K562 (cell line): Measurements from ENCODE around the gene PAPSS2. TPM values are rescaled to one million over a fixed set of nuclear protein-coding genes. Genes with fewer than 3 reads are reported as not detected.

Experiments
- ATAC-seq: fragments of 200-7000 bp; cut with Tn5 transposase; 3 replicates; pipeline ENCODE4 v1.9.1; 2020; ENCODE audit warnings: moderate library complexity
- BruUV-seq: library from RNA; stranded (reverse); fragments of 400-500 nt; replicated peaks from 2 replicates; lab custom pipeline; 2021; lab: Mats Ljungman, UMichigan
- CTCF ChIA-PET: fragments of 300-600 bp; formaldehyde crosslinking; extraction: SDS; loops from one replicate; lab custom pipeline; 2021; ENCODE audit warnings: low intra/inter-chr PET ratio; lab: Yijun Ruan, JAX
- POLR2A ChIA-PET: fragments of 300-600, 350-650 bp; sonication (Branson Sonifier 250); formaldehyde crosslinking; extraction: SDS; loops from one replicate; lab custom pipeline; 2021; ENCODE audit warnings: antibody characterized with exemption, inconsistent platforms; lab: Yijun Ruan, JAX
- DNase-seq, 4 experiments: peaks; one replicate each; pipeline versions ENCODE4 v3.0.0 to v3.0.0-alpha.2; 2011 to 2018; ENCODE audit warnings: low spot score in 3 of 4, mixed read lengths in 3 of 4; ENCODE audit errors: extremely low read depth in 1 of 4
- FAIRE-seq: peaks from 2 replicates; lab custom pipeline; 2011; peaks lifted over from hg19 to GRCh38; lab: Jason Lieb, UNC
- H2AFZ ChIP-seq: 2 replicates; pipeline ENCODE4 v1.6.0; 2011; ENCODE audit warnings: low read depth, low read length, control low read depth, inconsistent platforms
- H3K27ac ChIP-seq: fragments of 200-600 bp; 3 replicates; pipeline ENCODE4 v1.8.0; 2011; ENCODE audit warnings: low read depth, mild to moderate bottlenecking, control low read depth, inconsistent platforms, low read length, moderate library complexity, mixed read lengths; ENCODE audit errors: extremely low read depth
- H3K27me3 ChIP-seq, 2 experiments: fragments of 300-600 bp in 1 of 2; 2 replicates in 1 of 2; 3 replicates in 1 of 2; pipeline versions ENCODE4 v1.6.0 to v1.8.0; 2011; ENCODE audit warnings: inconsistent platforms in 2 of 2, low read length in 2 of 2, mild to moderate bottlenecking in 1 of 2, mixed read lengths in 1 of 2, moderate library complexity in 1 of 2; ENCODE audit not compliant: control insufficient read depth in 2 of 2, insufficient read depth in 2 of 2
- H3K36me3 ChIP-seq: fragments of 300-600 bp; 3 replicates; pipeline ENCODE4 v1.8.0; 2011; ENCODE audit warnings: mild to moderate bottlenecking, low read length, inconsistent platforms; ENCODE audit not compliant: control insufficient read depth, insufficient read depth
- H3K4me1 ChIP-seq, 2 experiments: fragments of 200-600 bp in 1 of 2; replicated peaks in 1 of 2; 2 replicates in 1 of 2; 3 replicates in 1 of 2; pipeline versions ENCODE4 v1.5.1 to v1.8.0; 2011; ENCODE audit warnings: inconsistent platforms in 2 of 2, low read length in 2 of 2, mild to moderate bottlenecking in 1 of 2, mixed read lengths in 1 of 2, moderate library complexity in 1 of 2; ENCODE audit not compliant: control insufficient read depth in 2 of 2, insufficient read depth in 2 of 2
- H3K4me2 ChIP-seq: 2 replicates; pipeline ENCODE4 v1.6.1; 2011; ENCODE audit warnings: low read length, control low read depth, inconsistent platforms, mixed read lengths; ENCODE audit not compliant: insufficient read depth
- H3K4me3 ChIP-seq: fragments of 200-600 bp; sonication (generic), shearing (Covaris generic); 2 replicates; pipeline ENCODE4 v1.5.1; 2016; ENCODE audit warnings: control low read depth, inconsistent platforms
- H3K79me2 ChIP-seq: fragments of 200-600 bp; 3 replicates; pipeline ENCODE4 v1.8.0; 2011; ENCODE audit warnings: low read length, inconsistent platforms; ENCODE audit not compliant: control insufficient read depth, insufficient read depth
- H3K9ac ChIP-seq, 2 experiments: 2 replicates each; pipeline versions ENCODE4 v1.6.0 to v1.6.1; 2011; ENCODE audit warnings: low read depth in 2 of 2, low read length in 2 of 2, control low read depth in 1 of 2, inconsistent platforms in 1 of 2, mild to moderate bottlenecking in 1 of 2, mixed read lengths in 1 of 2; ENCODE audit not compliant: insufficient read depth in 1 of 2
- H3K9me1 ChIP-seq: one replicate; pipeline ENCODE4 v1.6.0; 2011; ENCODE audit warnings: inconsistent platforms, mild to moderate bottlenecking, low read length, moderate library complexity; ENCODE audit not compliant: control insufficient read depth, insufficient read depth
- H3K9me3 ChIP-seq: replicated peaks from 2 replicates; pipeline ENCODE4 v1.5.1; 2011; ENCODE audit warnings: low read depth, low read length, inconsistent platforms; ENCODE audit not compliant: control insufficient read depth, insufficient read depth
- H4K20me1 ChIP-seq: replicated peaks from 2 replicates; pipeline ENCODE4 v1.6.1; 2011; ENCODE audit warnings: low read length, inconsistent platforms, mixed read lengths; ENCODE audit not compliant: control insufficient read depth, insufficient read depth
- BCLAF1 ChIP-seq, 2 experiments: fragments of 450-650 bp in 1 of 2; IDR thresholded peaks; 2 replicates each; pipeline ENCODE4 v1.6.1; 2011 to 2017; ENCODE audit warnings: low read depth in 2 of 2, antibody characterized with exemption in 1 of 2, borderline replicate concordance in 1 of 2, low read length in 1 of 2, mild to moderate bottlenecking in 1 of 2, mixed read lengths in 1 of 2; ENCODE audit not compliant: control insufficient read depth in 1 of 2
- CBX1 ChIP-seq: sonication (generic); IDR thresholded peaks from 2 replicates; pipeline ENCODE4 v1.6.1; 2016; ENCODE audit warnings: antibody characterized with exemption, low read depth, mild to moderate bottlenecking
- NFIC ChIP-seq: fragments of 450-650 bp; IDR thresholded peaks from 2 replicates; pipeline ENCODE4 v1.6.1; 2017; ENCODE audit warnings: mild to moderate bottlenecking, inconsistent platforms
- SMAD1 ChIP-seq: fragments of 150-350 bp; IDR thresholded peaks from 2 replicates; pipeline ENCODE4 v1.6.1; 2014; ENCODE audit warnings: low read length, low read depth; ENCODE audit not compliant: partially characterized antibody
- SRSF3 ChIP-seq: fragments of 200-400 bp; formaldehyde crosslinking; IDR thresholded peaks from 2 replicates; pipeline ENCODE4 v1.6.1; 2016; ENCODE audit warnings: mild to moderate bottlenecking, low read length, moderate library complexity; ENCODE audit not compliant: insufficient read depth
- ZNF280B ChIP-seq: fragments of 250-450 bp; sonication (Bioruptor Pico); IDR thresholded peaks from 2 replicates; pipeline ENCODE4 v1.5.1; 2021; ENCODE audit warnings: mild to moderate bottlenecking
- ZNF311 ChIP-seq: fragments of 250-450 bp; sonication (Bioruptor Pico); IDR thresholded peaks from 2 replicates; pipeline ENCODE4 v1.4.0; 2020; ENCODE audit warnings: mild to moderate bottlenecking, moderate library complexity
- ZNF347 ChIP-seq: fragments of 450-650 bp; formaldehyde crosslinking; IDR thresholded peaks from 2 replicates; pipeline ENCODE4 v1.4.0; 2020; ENCODE audit warnings: low read depth, mild to moderate bottlenecking, moderate library complexity
- WGBS: fragments of 100-300 bp; shearing (Covaris generic); methylation state at CpG from one replicate; pipeline ENCODE4 v1.1.6; 2016; ENCODE audit warnings: low coverage, mixed read lengths; ENCODE audit not compliant: insufficient coverage; ENCODE audit errors: missing lambda C conversion rate; 5-methylcytosine and 5-hydroxymethylcytosine counted together
- in situ Hi-C: fragments of 300-500 bp; cut with MboI; formaldehyde crosslinking; loops from 4 replicates; pipeline ENCODE4 v1.15.0; 2018; ENCODE audit warnings: inconsistent platforms, mixed read lengths
- intact Hi-C: fragments of 100-400 bp; cut with micrococcal nuclease; formaldehyde crosslinking; loops from 2 replicates; pipeline ENCODE4 v1.14.2; 2022
- polyA plus RNA-seq, 8 experiments: library from polyadenylated mRNA; depleted of rRNA in 4 of 8; stranded (reverse) in 5 of 8; unstranded in 3 of 8; fragments of >200 nt; fragmentation: Nextera tagmentation in 2 of 8; fragmentation: Illumina TruSeq in 1 of 8; extraction: Ambion mirVana in 2 of 8; extraction: Trizol in 1 of 8; gene quantifications; 2 replicates each; pipeline versions ENCODE4 v1.2.1 to v1.2.3, GENCODE V29; 2011 to 2014; ENCODE audit warnings: inconsistent platforms in 1 of 8, missing spikeins in 1 of 8
- total RNA-seq, 7 experiments: library from RNA; depleted of rRNA in 6 of 7; stranded (reverse); fragments of >200 nt in 6 of 7; fragmentation: Illumina TruSeq in 2 of 7; extraction: Trizol in 2 of 7; gene quantifications; 2 replicates each; pipeline versions ENCODE4 v1.2.1 to v1.2.3, GENCODE V29; 2011 to 2021; ENCODE audit warnings: low replicate concordance in 1 of 7
- TF ChIP-seq, protein P1 (sequence below): IDR thresholded peaks from 2 replicates; pipeline ENCODE4 v1.6.1; 2012; ENCODE audit warnings: low read depth, low read length, improper control_type of control experiment, borderline replicate concordance
- TF ChIP-seq, protein P2 (sequence below): fragments of 450-650 bp; IDR thresholded peaks from 2 replicates; pipeline ENCODE4 v1.6.1; 2016; ENCODE audit warnings: borderline replicate concordance
- TF ChIP-seq, protein P3 (sequence below), 2 experiments: fragments of 200-800 bp in 1 of 2; sonication (Bioruptor generic) in 1 of 2; sonication (generic) in 1 of 2; formaldehyde crosslinking in 1 of 2; IDR thresholded peaks in 1 of 2; conservative IDR thresholded peaks in 1 of 2; 2 replicates each; pipeline versions ENCODE4 v1.5.0 to v1.6.1; 2016 to 2020; ENCODE audit warnings: missing compliant biosample characterization in 1 of 2, missing genetic modification characterization in 1 of 2, missing genetic modification reagents in 1 of 2

The PAPSS2 gene
- total and polyA plus RNA-seq, 9 of the 15 experiments (the other 6 are each of a cell fraction or from before 2014, with no cell fraction given) = 0.01 to 0.29 TPM; not detected in 7

- Histone ChIP-seq H3K27me3 (peaks cover 8 to 9% of the 10 kb centered on the region in 2 experiments; a peak in 4 of 5 replicates), H3K4me1 (no peaks in the 10 kb centered on the region; a peak in 1 of 5 replicates), H3K36me3 (no peaks in the 10 kb centered on the region), H3K79me2 (no peaks in the 10 kb centered on the region), H4K20me1 (no peaks in the 10 kb centered on the region)
- ATAC-seq (no peak), FAIRE-seq (no peak)
- in situ Hi-C loops (no loop called here), intact Hi-C loops (no loop called here)
- no peak for TF ChIP-seq ZNF280B (CRISPR knock-in tag)
- no peak for TF ChIP-seq ZNF347 (CRISPR knock-in tag)
- TF ChIP-seq SMAD1 = no peak
- no peak for TF ChIP-seq ZNF311 (CRISPR knock-in tag)
- TF ChIP-seq SRSF3 = no peak
- TF ChIP-seq, protein P1, sequence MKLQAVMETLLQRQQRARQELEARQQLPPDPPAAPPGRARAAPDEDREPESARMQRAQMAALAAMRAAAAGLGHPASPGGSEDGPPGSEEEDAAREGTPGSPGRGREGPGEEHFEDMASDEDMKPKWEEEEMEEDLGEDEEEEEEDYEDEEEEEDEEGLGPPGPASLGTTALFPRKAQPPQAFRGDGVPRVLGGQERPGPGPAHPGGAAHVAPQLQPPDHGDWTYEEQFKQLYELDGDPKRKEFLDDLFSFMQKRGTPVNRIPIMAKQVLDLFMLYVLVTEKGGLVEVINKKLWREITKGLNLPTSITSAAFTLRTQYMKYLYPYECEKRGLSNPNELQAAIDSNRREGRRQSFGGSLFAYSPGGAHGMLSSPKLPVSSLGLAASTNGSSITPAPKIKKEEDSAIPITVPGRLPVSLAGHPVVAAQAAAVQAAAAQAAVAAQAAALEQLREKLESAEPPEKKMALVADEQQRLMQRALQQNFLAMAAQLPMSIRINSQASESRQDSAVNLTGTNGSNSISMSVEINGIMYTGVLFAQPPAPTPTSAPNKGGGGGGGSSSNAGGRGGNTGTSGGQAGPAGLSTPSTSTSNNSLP = no peak
- no peak for TF ChIP-seq BCLAF1 (IDR thresholded peaks at IDR 0.05; ENCODE audit: borderline replicate concordance in 1 of 2, control insufficient read depth in 1 of 2, low read depth in 2 of 2, low read length in 1 of 2)
- TF ChIP-seq, protein P2, sequence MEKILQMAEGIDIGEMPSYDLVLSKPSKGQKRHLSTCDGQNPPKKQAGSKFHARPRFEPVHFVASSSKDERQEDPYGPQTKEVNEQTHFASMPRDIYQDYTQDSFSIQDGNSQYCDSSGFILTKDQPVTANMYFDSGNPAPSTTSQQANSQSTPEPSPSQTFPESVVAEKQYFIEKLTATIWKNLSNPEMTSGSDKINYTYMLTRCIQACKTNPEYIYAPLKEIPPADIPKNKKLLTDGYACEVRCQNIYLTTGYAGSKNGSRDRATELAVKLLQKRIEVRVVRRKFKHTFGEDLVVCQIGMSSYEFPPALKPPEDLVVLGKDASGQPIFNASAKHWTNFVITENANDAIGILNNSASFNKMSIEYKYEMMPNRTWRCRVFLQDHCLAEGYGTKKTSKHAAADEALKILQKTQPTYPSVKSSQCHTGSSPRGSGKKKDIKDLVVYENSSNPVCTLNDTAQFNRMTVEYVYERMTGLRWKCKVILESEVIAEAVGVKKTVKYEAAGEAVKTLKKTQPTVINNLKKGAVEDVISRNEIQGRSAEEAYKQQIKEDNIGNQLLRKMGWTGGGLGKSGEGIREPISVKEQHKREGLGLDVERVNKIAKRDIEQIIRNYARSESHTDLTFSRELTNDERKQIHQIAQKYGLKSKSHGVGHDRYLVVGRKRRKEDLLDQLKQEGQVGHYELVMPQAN = no peak
- TF ChIP-seq, protein P3, sequence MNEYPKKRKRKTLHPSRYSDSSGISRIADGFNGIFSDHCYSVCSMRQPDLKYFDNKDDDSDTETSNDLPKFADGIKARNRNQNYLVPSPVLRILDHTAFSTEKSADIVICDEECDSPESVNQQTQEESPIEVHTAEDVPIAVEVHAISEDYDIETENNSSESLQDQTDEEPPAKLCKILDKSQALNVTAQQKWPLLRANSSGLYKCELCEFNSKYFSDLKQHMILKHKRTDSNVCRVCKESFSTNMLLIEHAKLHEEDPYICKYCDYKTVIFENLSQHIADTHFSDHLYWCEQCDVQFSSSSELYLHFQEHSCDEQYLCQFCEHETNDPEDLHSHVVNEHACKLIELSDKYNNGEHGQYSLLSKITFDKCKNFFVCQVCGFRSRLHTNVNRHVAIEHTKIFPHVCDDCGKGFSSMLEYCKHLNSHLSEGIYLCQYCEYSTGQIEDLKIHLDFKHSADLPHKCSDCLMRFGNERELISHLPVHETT (CRISPR knock-in tag; conservative IDR thresholded peaks at IDR 0.05 in 1 of 2, IDR thresholded peaks at IDR 0.05 in 1 of 2) = no peak
- TF ChIP-seq CBX1 = no peak
- no peak for TF ChIP-seq NFIC
- TF ChIP-seq, all 486 proteins: peak for 0
- Histone ChIP-seq H3K9ac (no peak overlapping the region), H3K4me2 (no peak overlapping the region), H3K9me1 (no peaks in the 10 kb centered on the region), H3K4me3 (no peak overlapping the region), H2AFZ (no peak overlapping the region), H3K9me3 (no peaks in the 10 kb centered on the region), H3K27ac (no peak overlapping the region)
- POLR2A ChIA-PET = no interaction called here
- 0% methylated on average over 3 of the region's 3 CpGs for WGBS
- no TSS peak for BruUV-seq
- CTCF ChIA-PET = no interaction called here
- DNase-seq = no peak
Observed at GRCh38 chr10:87713707-87714106, 54.0 kb downstream of the PAPSS2 start.
